ENCODE results near the gene TSKS.

The TSKS gene

GRCh38 chr19:49691243-49692146, 71.6 kb downstream of the TSKS start:
- H3K9ac ChIP-seq (ENCODE audit: low read length) = no peak overlapping the region
- no peak overlapping the region for H2AFZ ChIP-seq (ENCODE audit: low read length)
- H3K4me2 ChIP-seq (ENCODE audit: low read depth, low read length) = no peak overlapping the region

GRCh38 chr19:49690656-49691242, 72.4 kb downstream of the TSKS start, which contains the start of gene CPT1C:
Gene CPT1C, plus strand, starts transcription at chr19:49691116. Its CDS starts 1,137 bp downstream, at chr19:49692253.
- Histone ChIP-seq H3F3A (ENCODE audit: insufficient read depth, low read length) (0 out of 2 replicates have a peak, but pooled peaks cover under 1% of the 10 kb centered on the region), H3K9me3 (replicated peaks; ENCODE audit: insufficient read depth, low read length) (no peaks in the 10 kb centered on the region), H3K27me3 (replicated peaks; ENCODE audit: insufficient read depth, low read length) (peaks cover 10% of the 10 kb centered on the region), H3K4me3 (ENCODE audit: low read length) (no peak within 1 kb of the TSS), H4K20me1 (ENCODE audit: insufficient read depth, low read length) (no peaks in the 10 kb centered on the region), H3K27ac (ENCODE audit: low read length) (no peak within 1 kb of the TSS), H3K79me2 (ENCODE audit: low read length) (no peaks in the 10 kb centered on the region), H2AFZ (ENCODE audit: low read length) (no peak within 1 kb of the TSS), H3K9ac (ENCODE audit: low read length) (no peak within 1 kb of the TSS), H3K36me3 (replicated peaks; ENCODE audit: insufficient read depth, low read length) (no peaks in the 10 kb centered on the region), H3K9me2 (replicated peaks; ENCODE audit: insufficient read depth, low read length) (no peaks in the 10 kb centered on the region), H3K4me1 (ENCODE audit: low read length) (no peaks in the 10 kb centered on the region), H3K4me2 (ENCODE audit: low read depth, low read length) (no peak within 1 kb of the TSS)
- no peak for DNase-seq
- no peak for TF ChIP-seq EZH2phosphoT487 (IDR thresholded peaks at IDR 0.05; ENCODE audit: low read length)
- TF ChIP-seq CTCF (IDR thresholded peaks at IDR 0.05; ENCODE audit: low read length) = no peak
- TF ChIP-seq EZH2 (optimal IDR thresholded peaks at IDR 0.05; ENCODE audit: low read depth, low read length) = no peak

More at GRCh38 chr19:49691243-49692146, 71.6 kb downstream of the TSKS start:
- Histone ChIP-seq H3K9me3 (replicated peaks; ENCODE audit: insufficient read depth, low read length) (no peaks in the 10 kb centered on the region), H3K4me1 (ENCODE audit: low read length) (no peaks in the 10 kb centered on the region), H4K20me1 (ENCODE audit: insufficient read depth, low read length) (no peaks in the 10 kb centered on the region), H3K9me2 (replicated peaks; ENCODE audit: insufficient read depth, low read length) (no peaks in the 10 kb centered on the region), H3K27ac (ENCODE audit: low read length) (no peak overlapping the region), H3K27me3 (replicated peaks; ENCODE audit: insufficient read depth, low read length) (peaks cover 10% of the 10 kb centered on the region), H3K79me2 (ENCODE audit: low read length) (no peaks in the 10 kb centered on the region), H3F3A (ENCODE audit: insufficient read depth, low read length) (no peaks in the 10 kb centered on the region), H3K4me3 (ENCODE audit: low read length) (no peak overlapping the region), H3K36me3 (replicated peaks; ENCODE audit: insufficient read depth, low read length) (no peaks in the 10 kb centered on the region)
- DNase-seq = no peak
- TF ChIP-seq EZH2 (optimal IDR thresholded peaks at IDR 0.05; ENCODE audit: low read depth, low read length) = no peak
- no peak for TF ChIP-seq EZH2phosphoT487 (IDR thresholded peaks at IDR 0.05; ENCODE audit: low read length)
- no peak for TF ChIP-seq CTCF (IDR thresholded peaks at IDR 0.05; ENCODE audit: low read length)

GRCh38 chr19:49690079-49690655, 72.9 kb downstream of the TSKS start:
- H3K27me3 ChIP-seq (replicated peaks; ENCODE audit: insufficient read depth, low read length) = peaks cover 10% of the 10 kb centered on the region
- H4K20me1 ChIP-seq (ENCODE audit: insufficient read depth, low read length) = no peaks in the 10 kb centered on the region
- H3K4me2 ChIP-seq (ENCODE audit: low read depth, low read length) = no peak overlapping the region
- TF ChIP-seq EZH2 (optimal IDR thresholded peaks at IDR 0.05; ENCODE audit: low read depth, low read length) = no peak
- TF ChIP-seq CTCF (IDR thresholded peaks at IDR 0.05; ENCODE audit: low read length) = no peak
- no peak for TF ChIP-seq EZH2phosphoT487 (IDR thresholded peaks at IDR 0.05; ENCODE audit: low read length)
- H3F3A ChIP-seq (ENCODE audit: insufficient read depth, low read length) = peaks cover 6% of the 10 kb centered on the region; the same call in 1 of the 2 replicates
- H2AFZ ChIP-seq (ENCODE audit: low read length) = no peak overlapping the region
- no peak for DNase-seq
- H3K4me3 ChIP-seq (ENCODE audit: low read length) = no peak overlapping the region
- no peak overlapping the region for H3K9ac ChIP-seq (ENCODE audit: low read length)
- H3K36me3 ChIP-seq (replicated peaks; ENCODE audit: insufficient read depth, low read length) = no peaks in the 10 kb centered on the region
- H3K27ac ChIP-seq (ENCODE audit: low read length) = no peak overlapping the region
- H3K9me2 ChIP-seq (replicated peaks; ENCODE audit: insufficient read depth, low read length) = no peaks in the 10 kb centered on the region
- no peaks in the 10 kb centered on the region for H3K9me3 ChIP-seq (replicated peaks; ENCODE audit: insufficient read depth, low read length)
- H3K79me2 ChIP-seq (ENCODE audit: low read length) = no peaks in the 10 kb centered on the region
- H3K4me1 ChIP-seq (ENCODE audit: low read length) = no peaks in the 10 kb centered on the region
